GM18502 (cell line): ENCODE results near the gene C3orf33.

Experiments
- ATAC-seq: cut with Tn5 transposase; IDR thresholded peaks from one replicate; pipeline ENCODE4 v1.9.1; 2021; ENCODE audit warnings: mild to moderate bottlenecking; ENCODE audit not compliant: unreplicated experiment, poor library complexity

The C3orf33 gene

GRCh38 chr3:155744010-155744625, 62.0 kb downstream of the C3orf33 start:
- ATAC-seq = peak; percentile 46

GRCh38 chr3:155743606-155744005, 62.5 kb downstream of the C3orf33 start:
- ATAC-seq = no peak

GRCh38 chr3:155742349-155742965, 63.6 kb downstream of the C3orf33 start:
- ATAC-seq = no peak

- no peak for ATAC-seq
Observed at GRCh38 chr3:155741603-155742002, 64.5 kb downstream of the C3orf33 start.

- no peak for ATAC-seq
Observed at GRCh38 chr3:155741101-155741500, 65.0 kb downstream of the C3orf33 start.

- no peak for ATAC-seq
Observed at GRCh38 chr3:155739154-155739553, 66.9 kb downstream of the C3orf33 start.

- no peak for ATAC-seq
Observed at GRCh38 chr3:155738580-155739076, 67.5 kb downstream of the C3orf33 start.

GRCh38 chr3:155737844-155738460, 68.1 kb downstream of the C3orf33 start:
- peak; percentile 86 for ATAC-seq

- no peak for ATAC-seq
Observed at GRCh38 chr3:155736381-155736780, 69.7 kb downstream of the C3orf33 start.

GRCh38 chr3:155730843-155731242, 75.2 kb downstream of the C3orf33 start:
- no peak for ATAC-seq

GRCh38 chr3:155727836-155728235, 78.2 kb downstream of the C3orf33 start:
- no peak for ATAC-seq

- no peak for ATAC-seq
Observed at GRCh38 chr3:155714295-155714718, 91.8 kb downstream of the C3orf33 start.
